Left ventricle myocardium inferior (tissue), 1 donor: ENCODE results near the gene APBA3. TPM values are rescaled to one million over a fixed set of nuclear protein-coding genes. Genes with fewer than 3 reads are reported as not detected.

Source experiments
- DNase-seq: peaks from one replicate; pipeline ENCODE4 v3.0.0-alpha.2; 2020
- H3K27ac ChIP-seq: fragments of 200-600 bp; replicated peaks from 2 replicates; pipeline ENCODE4 v1.8.0; 2021
- H3K27me3 ChIP-seq: fragments of 200-600 bp; 2 replicates; pipeline ENCODE4 v1.8.0; 2021; ENCODE audit warnings: low read depth
- H3K36me3 ChIP-seq: fragments of 200-600 bp; 2 replicates; pipeline ENCODE4 v1.8.0; 2021
- H3K4me1 ChIP-seq: fragments of 200-600 bp; 2 replicates; pipeline ENCODE4 v1.8.0; 2021
- H3K4me3 ChIP-seq: fragments of 200-600 bp; 2 replicates; pipeline ENCODE4 v1.8.0; 2021; ENCODE audit warnings: mild to moderate bottlenecking, moderate library complexity
- H3K9me3 ChIP-seq: fragments of 200-600 bp; replicated peaks from 2 replicates; pipeline ENCODE4 v1.8.0; 2021
- CTCF ChIP-seq: fragments of 200-600 bp; IDR thresholded peaks from 2 replicates; pipeline ENCODE4 v1.8.0; 2021; ENCODE audit warnings: antibody characterized with exemption, mild to moderate bottlenecking, borderline replicate concordance
- intact Hi-C: fragments of 100-400 bp; cut with micrococcal nuclease; formaldehyde crosslinking; loops from one replicate; pipeline ENCODE4 v1.11.0; 2022
- total RNA-seq: library from RNA; stranded (reverse); fragmentation: NEBNext Ultra II Directional; extraction: Animal tissue kit (Norgen Biotek cat#: 25700); gene quantifications from one replicate; pipeline ENCODE4 v1.2.1, GENCODE V29; 2021
- donor health status: DM: no; HTN: yes; CAD: no; lungs with severe emphysema.

The APBA3 gene
- total RNA-seq, 1 donor from 2014 or later, result 14.2 TPM

GRCh38 chr19:3753631-3754410 lies 7.7 kb downstream of the APBA3 start:
- intact Hi-C loops, result no loop called here
- peaks cover 68% of the 10 kb centered on the region for H3K36me3 ChIP-seq
- DNase-seq, result no peak

DNA sequence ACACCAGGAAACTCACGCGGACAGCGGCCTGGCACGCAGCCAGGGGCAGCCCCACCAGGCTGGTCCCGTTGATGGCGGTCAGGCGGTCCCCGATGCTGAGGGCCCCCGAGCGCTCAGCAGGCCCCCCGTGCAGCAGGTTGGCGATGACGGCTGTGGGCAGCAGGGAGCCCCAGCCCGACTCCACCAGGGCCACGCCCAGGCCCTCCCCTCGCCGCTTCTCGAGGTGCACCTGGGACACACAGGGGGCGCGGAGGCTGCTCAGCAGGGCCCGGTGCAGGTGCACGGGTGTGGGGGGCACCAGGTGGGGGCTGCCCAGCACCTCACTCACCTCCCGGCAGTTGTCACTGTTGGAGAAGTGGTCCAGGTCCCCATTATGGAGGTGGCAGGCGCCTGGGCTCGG lies 9.0 kb downstream of the APBA3 start:
- Histone ChIP-seq H3K4me3 (no peak overlapping the region), H3K9me3 (no peaks in the 10 kb centered on the region), H3K27me3 (no peaks in the 10 kb centered on the region), H3K4me1 (no peaks in the 10 kb centered on the region), H3K27ac (no peak overlapping the region), H3K36me3 (peaks cover 55% of the 10 kb centered on the region)
- DNase-seq, result no peak
- intact Hi-C loops, result no loop called here
- TF ChIP-seq CTCF, result no peak

More at GRCh38 chr19:3753631-3754410, 7.7 kb downstream of the APBA3 start:
- Histone ChIP-seq H3K27me3 (no peaks in the 10 kb centered on the region), H3K4me1 (peaks cover 4% of the 10 kb centered on the region), H3K27ac (no peak overlapping the region), H3K9me3 (no peaks in the 10 kb centered on the region), H3K4me3 (no peak overlapping the region)
- no peak for TF ChIP-seq CTCF

- no peak for TF ChIP-seq CTCF
- Histone ChIP-seq H3K9me3 (no peaks in the 10 kb centered on the region), H3K27ac (no peak overlapping the region), H3K4me3 (no peak overlapping the region), H3K36me3 (peaks cover 44% of the 10 kb centered on the region), H3K27me3 (peaks cover 10% of the 10 kb centered on the region), H3K4me1 (no peaks in the 10 kb centered on the region)
- no peak for DNase-seq
- intact Hi-C loops, result no loop called here
Measured at GRCh38 chr19:3751236-3751635, 10.3 kb downstream of the APBA3 start.

DNA sequence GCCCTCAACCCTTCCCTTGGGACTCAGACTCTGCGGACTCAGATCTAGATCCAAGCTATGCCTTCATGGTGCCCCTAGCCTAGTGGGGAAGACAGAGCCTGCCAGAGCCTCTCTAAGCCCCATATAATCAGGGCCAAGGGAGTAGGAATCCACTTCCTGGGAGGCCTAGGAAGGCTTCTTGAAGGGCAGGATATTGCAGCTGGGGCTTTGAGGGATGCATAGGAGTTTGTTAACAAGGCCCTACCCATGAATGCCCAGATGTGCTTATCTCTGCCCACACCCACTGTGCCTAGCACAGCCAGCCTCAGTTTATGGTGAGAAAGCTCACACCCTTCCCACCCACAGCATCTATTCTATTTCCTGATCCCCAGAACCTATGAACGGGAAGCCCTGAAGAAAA lies 11.3 kb downstream of the APBA3 start:
- H3K27ac ChIP-seq, result no peak overlapping the region
- DNase-seq, result no peak
- no peaks in the 10 kb centered on the region for H3K9me3 ChIP-seq
- no peak for TF ChIP-seq CTCF
- H3K27me3 ChIP-seq, result peaks cover 19% of the 10 kb centered on the region
- H3K4me3 ChIP-seq, result no peak overlapping the region
- no peaks in the 10 kb centered on the region for H3K4me1 ChIP-seq
- intact Hi-C loops, result no loop called here
- H3K36me3 ChIP-seq, result peaks cover 44% of the 10 kb centered on the region

DNA sequence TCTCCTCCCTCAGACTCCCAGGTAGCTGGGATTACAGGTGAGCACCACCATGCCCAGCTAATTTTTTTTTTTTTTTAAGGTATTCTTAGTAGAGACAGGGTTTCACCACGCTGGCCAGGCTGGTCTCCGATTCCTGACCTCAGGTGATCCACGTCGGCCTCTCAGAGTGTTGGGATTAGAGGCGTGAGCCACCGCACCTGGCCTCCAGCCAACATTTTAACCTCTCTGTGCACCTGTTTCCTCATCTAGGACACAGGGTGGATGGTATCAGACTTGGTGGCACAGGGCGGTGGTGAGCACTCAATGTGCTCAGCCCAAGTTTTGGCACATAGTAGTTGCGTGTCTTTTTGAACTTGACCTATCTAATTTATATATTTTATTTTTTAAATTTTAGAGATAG lies 12.5 kb downstream of the APBA3 start:
- DNase-seq, result no peak

More for the DNA sequence above, 12.5 kb downstream of the APBA3 start:
- peaks cover 44% of the 10 kb centered on the region for H3K36me3 ChIP-seq
- no peaks in the 10 kb centered on the region for H3K4me1 ChIP-seq
- no peak for TF ChIP-seq CTCF
- no peaks in the 10 kb centered on the region for H3K9me3 ChIP-seq
- intact Hi-C loops, result no loop called here
- no peak overlapping the region for H3K27ac ChIP-seq
- no peak overlapping the region for H3K4me3 ChIP-seq
- peaks cover 19% of the 10 kb centered on the region for H3K27me3 ChIP-seq
